Activated CD4-positive, alpha-beta T cell treated with anti-CD3 and anti-CD28 coated beads, Interleukin-2, Interleukin-4, amounts not matched to agents 100 ng/mL and 50 ng/mL, durations not matched to agents 16 hours and 8 hours (primary cell): ENCODE results near the gene ANO10.
"Not testable (repeated sequence)": the region's sequence is repeated elsewhere in the genome, so short reads cannot be mapped to it uniquely, and the experiment has no call there.

ENCODE experiments used
- DNase-seq: peaks from one replicate; pipeline ENCODE4 v3.0.0-alpha.2; 2020; ENCODE audit warnings: low spot score

The ANO10 gene

DNA sequence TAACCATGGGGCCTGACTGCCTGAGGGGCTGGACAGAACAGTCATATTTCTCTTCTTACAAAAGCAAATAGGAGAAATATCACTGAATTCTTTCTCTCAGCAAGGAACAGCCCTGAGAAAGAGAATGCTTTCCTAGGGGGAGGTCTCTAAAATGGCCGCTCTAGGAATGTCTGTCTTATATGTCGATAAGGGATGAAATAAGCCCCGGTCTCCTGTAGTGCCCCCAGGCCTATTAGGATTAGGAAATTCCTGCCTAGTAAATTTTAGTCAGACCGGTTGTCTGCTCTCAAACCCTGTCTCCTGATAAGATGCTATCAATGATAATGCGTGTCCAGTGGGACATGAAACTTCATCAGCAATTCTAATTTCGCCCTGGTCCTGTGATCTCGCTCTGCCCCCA, 103.3 kb downstream of the ANO10 start:
- not testable (repeated sequence) for DNase-seq

DNA sequence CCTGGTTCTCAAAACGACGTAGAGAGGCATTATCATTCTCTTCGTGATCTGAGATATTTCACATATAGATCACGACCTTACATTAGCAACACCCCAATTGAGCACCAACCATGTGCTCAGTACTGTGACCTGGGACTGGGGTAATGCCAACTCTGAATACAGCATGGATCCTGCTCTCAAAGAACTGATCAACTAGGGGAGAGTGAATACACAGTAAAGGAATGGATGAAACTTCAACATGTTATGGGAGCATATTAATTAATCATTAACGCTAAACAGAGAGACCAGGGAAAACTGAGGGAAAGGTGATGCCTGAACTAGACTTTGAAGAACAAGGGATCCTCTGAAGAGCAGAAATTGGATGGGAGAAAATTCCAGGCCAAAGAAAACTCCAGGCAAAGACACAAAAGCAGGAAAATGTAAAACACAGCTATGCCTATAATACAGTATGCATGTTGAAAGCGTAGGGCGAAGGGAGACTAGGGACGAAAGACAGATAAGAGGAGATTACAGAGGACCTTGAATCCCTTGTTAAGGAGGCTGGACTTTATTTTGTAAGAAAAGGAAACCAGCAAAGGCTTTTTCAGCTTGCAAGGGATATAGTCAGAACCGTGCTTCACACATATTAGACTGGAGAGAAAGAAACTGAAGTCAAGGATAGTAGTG, 105.7 kb downstream of the ANO10 start:
- no peak for DNase-seq

DNA sequence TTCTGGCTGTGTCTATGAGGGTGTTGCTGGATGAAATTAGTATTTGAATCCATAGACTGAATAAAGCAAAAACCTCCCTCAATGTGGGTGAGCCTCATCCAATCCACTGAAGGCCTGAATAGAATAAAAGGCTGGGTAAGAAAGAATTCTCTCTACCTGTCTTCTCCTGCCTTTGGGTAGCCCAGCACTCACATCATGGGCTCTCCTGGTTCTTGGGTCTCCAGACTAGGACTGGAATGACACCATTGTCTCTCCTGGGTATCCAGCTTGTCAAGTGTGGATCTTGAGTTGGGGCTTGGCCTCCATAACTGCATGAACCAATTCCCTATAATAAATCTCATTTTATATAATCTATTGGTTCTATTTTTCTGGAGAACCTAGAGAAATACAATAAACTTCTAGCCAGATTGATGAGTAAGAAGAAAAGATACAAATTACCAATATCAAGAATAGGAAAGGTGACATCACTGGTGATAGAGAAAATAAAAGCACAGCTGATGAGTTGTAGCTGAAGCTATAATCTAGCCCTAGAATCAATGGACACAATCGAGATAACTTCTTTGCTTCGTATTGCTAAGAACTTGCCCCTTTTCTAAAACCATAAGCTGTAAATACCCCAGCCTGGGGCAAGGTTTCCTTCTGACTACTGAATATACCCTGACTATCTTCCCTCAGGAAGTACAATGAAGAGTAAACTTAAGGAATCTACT, 106.4 kb downstream of the ANO10 start:
- DNase-seq: peak; percentile 57

DNA sequence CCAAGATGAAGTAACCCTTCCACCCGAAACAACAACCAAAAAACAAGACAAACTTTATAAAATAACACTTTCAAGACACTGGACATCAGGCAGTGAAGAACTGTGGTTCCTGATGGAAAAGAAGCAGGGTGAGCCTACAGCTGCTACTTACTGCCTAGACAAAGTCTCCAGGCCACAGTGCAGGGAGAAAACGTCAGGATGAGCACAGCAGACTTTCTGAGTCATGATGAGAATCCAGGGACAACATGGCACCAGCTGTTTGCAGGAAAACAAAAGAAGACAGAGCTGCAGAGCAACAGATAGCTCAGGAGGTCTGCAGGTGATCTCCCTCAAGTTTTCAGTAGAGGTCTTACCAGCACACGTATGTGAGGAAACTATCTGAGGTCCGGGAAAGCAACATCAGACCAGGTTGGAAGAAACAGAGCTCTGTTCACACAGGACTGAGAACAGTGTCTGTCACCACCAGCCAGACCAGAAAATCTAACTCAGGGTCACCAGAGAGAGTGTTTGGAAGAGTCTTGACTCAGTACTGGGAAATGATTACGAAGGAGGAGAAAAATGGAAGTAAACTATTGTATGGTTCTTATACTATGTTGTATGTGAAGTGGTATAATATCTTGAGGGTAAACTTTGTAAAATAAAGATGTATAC, 108.9 kb downstream of the ANO10 start:
- no peak for DNase-seq

DNA sequence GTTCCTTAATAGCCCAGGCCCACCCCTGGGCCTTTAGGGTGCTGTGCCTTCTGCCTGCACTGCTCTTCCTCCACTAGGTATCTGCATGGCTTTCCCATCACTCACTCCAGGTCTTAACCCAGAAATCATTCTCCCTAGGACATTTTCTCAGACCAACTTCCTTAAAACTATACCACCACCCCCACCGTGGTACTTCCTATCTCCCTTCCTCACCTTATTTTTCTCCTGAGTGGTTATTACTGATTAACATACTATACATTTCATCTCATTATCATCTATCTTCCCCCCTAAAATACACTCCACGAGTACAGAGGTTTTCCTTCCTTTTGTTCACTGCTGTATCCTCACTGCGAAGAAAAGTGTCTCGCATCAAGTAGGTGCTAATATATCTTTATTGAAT, 115.2 kb downstream of the ANO10 start:
- no peak for DNase-seq

DNA sequence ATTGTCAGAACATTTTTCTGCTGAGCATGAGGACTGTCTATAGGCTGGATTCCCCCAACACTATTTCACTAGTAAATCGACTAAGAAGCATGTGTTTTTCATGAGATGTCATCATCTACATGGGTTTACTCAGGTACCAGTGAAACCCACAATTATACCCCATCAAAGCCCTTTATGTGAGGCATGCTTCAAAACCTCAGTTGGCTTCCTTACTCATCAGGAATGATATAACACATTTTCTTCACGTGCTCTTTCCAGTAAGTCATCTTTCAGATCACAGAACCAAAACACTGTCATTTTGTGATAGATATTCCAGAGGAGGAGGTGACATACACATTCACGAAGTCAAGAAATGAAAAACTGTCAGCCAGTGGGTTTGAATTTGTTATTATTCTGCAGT, 116.5 kb downstream of the ANO10 start:
- DNase-seq: peak; percentile 79

DNA sequence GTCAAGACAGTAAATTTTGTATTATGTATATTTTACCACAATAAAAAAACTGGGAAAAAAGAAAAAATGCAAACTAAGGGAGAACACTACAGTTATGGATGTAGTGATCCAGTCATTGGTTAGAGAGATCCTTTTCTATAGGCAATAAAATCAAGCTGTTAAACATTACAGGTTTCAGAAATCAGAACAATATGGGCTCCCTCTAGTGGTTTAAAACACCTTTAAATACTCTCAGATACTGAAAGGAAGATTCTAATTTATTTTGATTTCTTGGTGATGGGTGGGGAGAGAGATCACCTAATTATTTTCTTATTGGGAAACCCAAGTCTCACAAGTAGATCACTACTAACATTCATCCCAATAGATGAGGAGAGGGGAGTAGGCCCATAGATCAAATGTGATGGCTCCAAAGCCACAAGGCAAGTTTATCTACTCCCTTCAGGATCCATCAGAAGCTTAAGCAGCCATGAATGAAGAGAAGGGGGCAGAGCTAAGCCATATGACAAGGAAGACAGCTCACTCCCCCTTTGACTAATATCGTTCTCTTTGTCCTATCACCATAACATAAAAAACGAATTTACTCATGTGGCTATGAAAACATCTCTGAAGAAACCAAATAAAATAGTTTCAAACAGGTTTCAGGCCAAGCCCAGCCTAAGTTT, 118.6 kb downstream of the ANO10 start:
- peak; percentile 41 for DNase-seq

DNA sequence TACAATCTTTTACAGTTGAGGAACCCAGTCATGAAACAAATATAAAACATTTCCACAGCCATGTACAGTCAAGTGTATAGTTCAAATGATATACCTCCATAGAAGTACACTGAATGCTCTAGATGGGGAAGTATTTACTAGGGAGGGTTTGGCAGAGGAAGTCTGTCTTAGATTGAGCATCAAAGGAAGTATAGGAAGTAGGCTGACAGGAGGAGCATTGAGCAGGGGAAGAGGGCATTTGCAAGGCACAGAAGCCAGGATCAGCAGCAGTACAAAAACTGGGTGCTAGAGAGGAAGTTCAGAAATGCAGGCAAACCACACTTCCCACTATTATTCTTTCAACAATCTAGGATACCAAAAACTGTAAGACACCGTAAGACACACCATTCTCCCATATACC, 122.6 kb downstream of the ANO10 start:
- DNase-seq: no peak

DNA sequence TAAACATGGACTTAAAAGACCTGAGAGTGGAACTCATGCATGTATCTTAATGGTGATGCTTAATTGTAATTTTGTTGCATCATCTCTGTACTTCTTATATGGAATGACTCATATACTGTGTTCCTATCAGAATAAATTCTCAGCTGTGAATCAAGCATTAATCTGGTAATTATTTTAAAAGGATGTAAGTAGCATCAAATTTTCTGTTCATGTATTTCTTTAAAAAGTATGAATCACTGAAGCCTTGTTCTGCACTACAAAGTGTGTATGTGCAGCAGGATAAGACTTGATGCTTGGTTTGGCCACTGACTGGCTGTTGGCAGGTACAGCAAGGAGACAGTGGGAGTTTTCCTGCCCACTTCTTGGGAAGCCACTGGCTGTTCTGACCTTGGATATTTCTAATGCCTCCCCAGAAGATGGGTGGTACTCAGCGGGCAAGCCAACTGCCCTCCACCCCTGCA, 123.9 kb downstream of the ANO10 start:
- DNase-seq: peak; percentile 25

DNA sequence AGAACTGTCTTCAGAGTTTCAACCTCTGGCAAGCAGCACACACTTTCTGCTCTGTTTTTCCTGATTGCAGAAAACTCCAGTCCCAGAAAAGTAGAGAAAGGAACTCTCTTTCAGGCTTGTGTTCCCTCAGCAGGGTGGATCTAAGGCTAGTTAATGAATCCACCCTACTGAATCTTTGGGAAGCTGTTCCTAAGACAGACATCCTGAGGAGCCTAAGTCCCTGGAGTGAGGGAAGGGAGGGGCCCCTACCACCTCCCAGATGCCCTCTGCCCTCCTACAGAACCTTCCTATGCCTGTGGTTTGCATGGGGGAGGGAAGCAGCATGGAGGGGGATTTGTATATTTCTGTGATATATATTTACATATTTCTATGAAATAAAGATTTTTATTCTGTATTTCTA, 124.4 kb downstream of the ANO10 start:
- DNase-seq: no peak

DNA sequence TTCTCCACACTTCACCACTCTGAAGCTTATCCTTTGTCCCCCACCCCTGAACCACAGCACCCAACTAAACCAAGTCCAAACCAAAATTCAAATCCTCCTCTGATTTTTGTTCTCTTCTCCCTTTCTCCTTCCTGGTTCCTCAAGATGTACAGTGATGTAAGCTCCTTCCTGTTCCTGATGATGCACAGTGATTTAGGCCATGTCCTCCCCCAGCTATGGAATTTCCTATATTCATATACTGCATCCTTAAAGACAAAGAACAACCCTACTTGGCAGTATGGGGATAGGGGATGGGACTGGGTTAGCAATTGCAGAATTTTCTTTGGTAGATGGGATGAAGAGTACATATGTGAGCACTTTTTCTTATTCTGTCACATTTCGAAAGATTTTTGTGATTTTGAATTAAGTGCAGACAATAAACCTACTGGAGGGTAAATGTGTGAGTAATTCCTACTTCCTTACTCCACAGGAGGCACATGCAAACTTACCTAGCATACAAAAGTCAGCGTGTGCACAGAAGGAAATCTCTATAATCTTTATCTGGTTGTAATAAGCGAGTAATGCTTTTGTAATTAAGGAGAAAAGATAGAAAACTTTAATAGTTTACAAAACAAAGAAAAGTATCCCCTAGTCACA, 125.0 kb downstream of the ANO10 start:
- no peak for DNase-seq

DNA sequence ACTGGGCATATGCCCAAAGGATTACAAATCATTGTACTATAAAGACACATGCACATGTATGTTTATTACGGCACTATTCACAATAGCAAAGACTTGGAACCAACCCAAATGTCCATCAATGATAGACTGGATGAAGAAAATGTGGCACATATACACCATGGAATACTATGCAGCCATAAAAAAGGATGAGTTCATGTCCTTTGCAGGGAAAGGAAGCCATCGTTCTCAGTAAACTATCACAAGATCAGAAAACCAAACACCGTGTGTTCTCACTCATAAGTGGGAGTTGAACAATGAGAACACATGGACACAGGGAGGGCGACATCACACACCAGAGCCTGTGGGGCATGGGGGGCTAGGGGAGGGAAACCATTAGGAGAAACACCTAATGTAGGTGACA, 128.9 kb downstream of the ANO10 start:
- DNase-seq: not testable (repeated sequence)

DNA sequence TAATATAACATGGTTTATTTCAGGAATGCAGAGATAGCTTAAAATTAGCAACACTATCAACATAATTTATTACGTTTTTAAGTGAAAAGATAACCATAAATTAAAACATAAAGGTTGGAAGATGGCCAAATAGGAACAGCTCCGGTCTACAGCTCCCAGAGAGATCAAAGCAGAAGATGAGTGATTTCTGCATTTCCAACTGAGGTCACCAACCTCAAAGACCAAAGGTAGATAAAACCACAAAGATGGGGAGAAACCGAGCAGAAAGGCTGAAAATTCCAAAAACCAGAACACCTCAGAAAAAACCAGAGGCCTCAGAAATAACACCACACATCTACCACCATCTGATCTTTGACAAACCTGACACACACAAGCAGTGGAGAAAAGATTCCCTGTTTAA, 130.0 kb downstream of the ANO10 start:
- DNase-seq: peak; percentile 41

DNA sequence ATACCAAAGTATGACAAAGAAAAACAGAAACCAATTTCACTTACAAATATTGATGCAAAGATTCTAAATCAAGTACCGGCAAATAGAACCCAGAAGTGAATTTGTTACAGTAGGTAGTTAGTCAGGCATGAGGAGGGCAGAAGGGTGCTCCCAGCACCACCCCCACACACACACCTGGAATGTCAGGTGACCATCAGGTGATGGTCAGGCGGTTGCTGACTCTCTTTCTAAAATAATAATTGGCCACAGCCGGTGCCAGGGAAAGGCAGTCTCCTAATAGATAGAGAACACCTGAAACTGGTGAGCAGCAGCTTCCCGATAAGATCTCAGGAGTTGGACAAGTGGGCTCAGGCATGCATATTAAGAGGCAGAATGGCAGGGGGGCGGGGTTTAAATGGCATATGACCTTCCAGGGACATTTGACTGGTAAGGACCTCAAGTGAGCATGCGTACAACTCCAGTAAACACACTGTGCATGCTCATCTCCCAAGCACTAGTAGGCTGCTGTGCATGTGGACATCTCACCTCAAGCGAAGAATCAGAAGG, 131.1 kb downstream of the ANO10 start:
- no peak for DNase-seq

DNA sequence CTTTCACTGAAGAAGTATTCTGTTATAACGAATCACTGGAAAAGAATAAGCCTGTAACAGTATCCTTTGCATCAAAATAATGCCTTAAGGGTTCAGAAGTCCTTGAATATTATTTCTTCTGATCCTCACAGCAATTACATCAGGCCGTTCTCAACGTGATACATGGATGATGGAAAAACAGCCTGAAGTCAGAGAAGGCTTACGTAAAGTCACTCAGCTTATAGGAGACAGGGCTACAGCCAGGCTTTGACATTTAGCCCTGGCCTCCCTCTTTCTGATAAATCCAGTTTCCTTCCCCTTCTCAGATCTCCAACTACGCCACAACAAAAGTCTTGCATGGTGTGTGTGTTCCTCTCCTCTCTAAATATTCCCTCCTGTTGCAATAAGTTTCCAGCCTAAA, 131.9 kb downstream of the ANO10 start:
- no peak for DNase-seq

DNA sequence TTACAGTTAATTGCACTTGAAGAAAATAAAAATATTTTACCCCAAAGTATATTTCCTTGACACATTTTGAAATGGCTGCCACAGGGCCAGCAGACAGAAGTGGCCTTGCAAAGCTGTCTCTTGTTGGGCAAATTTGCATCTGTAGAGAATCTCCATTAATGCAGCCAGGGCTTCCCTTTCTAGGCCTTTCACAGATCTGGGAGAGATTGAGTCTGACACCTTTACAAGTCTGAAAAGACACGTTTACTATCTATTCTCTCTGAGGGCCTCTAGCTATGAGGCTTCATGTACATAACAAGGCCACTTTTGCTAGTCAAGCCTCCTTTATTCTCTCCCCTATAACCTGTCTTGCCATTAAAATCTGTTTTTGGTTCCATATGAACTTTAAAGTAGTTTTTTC, 135.9 kb downstream of the ANO10 start:
- DNase-seq: no peak

DNA sequence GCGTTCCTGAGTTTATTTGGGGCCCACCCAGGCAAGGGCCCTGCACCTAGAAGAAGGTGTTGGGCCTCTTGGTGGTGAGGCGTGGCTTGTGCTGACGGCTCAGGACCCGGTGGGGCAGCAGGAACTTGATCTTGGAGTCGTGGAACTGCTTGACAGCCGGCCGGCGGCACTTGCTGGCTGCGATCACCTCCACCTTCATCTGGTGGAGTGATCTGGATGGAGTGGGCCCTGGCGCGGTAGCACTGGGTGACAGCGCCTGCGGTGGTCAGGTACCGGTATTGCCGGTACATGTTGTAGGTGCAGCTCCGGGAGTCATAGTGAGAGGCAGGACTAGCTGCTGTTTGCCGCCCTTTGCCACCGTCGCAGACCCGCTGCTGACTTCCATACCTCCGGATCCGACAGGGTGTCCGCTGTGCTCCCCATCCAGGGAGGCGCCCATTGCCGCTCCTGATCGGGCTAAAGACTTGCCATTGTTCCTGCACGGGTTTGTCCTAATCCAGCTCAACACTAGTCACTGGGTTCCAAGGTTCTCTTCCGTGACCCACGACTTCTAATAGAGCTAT, 136.8 kb downstream of the ANO10 start:
- no peak for DNase-seq

DNA sequence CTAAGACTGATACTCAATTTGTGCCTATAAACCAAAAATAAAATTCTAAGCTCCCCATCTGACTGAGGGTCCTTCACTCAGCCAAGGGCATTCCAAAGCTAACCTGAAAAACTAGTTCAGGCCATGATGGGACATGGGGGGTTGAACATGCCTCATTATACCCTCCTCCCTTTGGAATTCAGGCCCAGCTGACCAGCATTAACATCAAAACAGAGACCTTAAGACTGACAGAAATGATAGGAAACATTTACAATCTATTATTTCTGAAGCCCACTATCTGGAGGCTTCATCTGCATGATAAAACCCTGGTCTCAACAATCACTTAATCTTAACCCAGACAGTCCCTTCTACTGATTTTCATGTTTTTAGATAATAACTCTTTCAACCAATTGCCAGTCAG, 140.4 kb downstream of the ANO10 start:
- DNase-seq: no peak

DNA sequence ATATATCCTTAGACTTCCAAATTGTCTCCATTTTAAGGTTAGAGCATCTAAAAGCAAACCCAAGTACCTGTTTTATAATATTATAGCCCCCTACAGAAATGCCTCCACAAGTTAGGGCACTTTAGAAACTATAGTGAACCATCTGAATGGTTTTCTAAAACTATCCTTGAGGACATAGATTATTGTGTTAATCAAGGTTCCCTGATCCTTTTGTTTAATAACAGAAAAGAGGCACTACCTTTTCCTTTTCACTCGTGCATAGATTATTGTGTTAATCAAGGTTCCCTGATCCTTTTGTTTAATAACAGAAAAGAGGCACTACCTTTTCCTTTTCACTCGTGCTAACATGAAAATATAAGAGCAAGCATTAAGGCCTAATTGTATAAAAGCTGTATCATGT, 143.0 kb downstream of the ANO10 start:
- not testable (repeated sequence) for DNase-seq

DNA sequence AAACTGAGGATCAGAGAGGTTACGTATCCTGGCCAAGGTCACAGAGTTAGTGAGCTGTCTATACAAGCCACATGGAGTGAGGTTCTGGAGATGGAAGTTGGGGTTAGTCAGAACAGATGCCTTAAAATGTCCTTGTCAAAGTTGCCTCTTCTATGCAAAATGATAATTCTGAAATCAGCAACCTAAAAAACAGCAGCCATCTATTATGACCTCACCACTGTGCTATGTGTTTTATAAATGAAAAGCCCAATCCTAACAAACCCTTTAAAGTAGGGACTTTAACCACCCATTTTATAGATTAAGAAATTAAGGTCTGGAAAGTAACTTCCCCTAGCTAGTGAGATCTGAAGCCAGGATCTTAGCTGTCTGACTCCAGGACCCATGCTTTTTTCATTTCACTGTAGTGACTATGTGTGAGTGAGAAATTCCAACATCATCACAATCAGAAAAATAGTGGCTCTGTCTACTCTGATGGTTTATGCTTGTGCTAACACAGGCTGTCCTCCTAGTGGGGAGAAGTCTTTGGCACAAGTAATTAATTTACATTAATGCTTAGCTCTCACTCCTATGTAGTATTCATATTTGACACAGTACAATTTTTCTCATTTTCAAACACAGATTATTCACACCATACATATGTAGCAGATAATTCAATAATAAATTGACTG, 143.6 kb downstream of the ANO10 start:
- DNase-seq: no peak

DNA sequence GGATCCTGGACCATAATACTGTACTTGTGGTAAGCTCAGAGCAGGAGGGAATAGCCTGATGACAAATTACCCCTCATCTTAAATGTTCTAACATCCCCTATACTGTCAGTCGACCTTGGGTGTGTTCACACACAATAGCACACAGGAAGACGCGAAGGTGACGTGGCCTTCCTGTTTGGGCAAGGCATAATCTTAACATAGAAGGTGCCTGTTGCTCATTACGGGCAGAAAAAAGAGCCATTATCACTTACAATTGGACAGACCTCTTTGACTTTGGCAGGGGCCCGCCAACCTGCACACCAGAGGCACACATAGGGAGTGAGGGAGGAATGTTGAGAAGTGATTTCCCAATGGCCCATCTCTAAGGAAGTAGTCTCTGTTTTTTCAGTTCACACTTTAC, 144.2 kb downstream of the ANO10 start:
- peak; percentile 53 for DNase-seq
